HG03565 (cell line): ENCODE data around the gene SLC16A10.
"Not testable (repeated sequence)": the region's sequence is repeated elsewhere in the genome, so short reads cannot be mapped to it uniquely, and the experiment has no call there.

Experiments used
- ATAC-seq: cut with Tn5 transposase; IDR thresholded peaks from one replicate; pipeline ENCODE4 v1.9.1; 2021; ENCODE audit warnings: mild to moderate bottlenecking, moderate library complexity; ENCODE audit not compliant: unreplicated experiment

Gene SLC16A10

DNA sequence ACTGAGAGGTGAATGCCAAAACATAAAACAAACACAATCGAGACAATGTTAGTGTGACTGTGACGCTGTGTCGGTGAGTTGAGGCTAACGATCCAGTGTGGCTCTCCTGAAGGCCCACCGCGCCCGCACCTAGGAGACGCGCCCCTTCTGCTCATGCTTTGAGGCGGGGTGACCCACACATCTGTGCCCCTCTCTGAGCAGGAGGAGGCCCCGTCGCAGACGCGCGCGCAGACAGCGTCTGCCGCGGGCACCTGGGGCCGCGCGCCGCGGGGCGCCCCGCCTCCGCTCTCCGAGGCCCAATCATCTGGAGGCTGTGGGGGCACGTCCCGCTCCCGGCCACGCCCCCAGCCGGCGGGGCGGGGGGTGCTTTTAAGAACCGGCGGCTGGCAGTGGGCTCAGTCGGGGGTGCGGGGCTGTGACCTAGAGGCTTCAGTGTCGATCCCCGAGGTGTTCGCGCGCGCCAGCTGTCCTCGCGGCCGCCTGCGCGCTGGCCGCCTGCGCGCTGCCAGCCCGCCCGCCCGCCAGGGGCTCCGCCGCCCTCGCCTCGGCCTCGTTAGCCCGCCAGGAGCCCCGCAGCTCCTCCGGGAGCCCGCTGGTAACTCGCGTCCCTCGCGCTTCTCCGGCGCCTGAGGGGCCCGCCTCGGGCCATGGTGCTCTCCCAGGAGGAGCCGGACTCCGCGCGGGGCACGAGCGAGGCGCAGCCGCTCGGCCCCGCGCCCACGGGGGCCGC lies at the start of gene SLC16A10:
Gene SLC16A10, plus strand, starts transcription at position 398 of the 730 bp plus-strand sequence. Its CDS starts 250 bp downstream, at position 648.
- ATAC-seq: peak; percentile 84

DNA sequence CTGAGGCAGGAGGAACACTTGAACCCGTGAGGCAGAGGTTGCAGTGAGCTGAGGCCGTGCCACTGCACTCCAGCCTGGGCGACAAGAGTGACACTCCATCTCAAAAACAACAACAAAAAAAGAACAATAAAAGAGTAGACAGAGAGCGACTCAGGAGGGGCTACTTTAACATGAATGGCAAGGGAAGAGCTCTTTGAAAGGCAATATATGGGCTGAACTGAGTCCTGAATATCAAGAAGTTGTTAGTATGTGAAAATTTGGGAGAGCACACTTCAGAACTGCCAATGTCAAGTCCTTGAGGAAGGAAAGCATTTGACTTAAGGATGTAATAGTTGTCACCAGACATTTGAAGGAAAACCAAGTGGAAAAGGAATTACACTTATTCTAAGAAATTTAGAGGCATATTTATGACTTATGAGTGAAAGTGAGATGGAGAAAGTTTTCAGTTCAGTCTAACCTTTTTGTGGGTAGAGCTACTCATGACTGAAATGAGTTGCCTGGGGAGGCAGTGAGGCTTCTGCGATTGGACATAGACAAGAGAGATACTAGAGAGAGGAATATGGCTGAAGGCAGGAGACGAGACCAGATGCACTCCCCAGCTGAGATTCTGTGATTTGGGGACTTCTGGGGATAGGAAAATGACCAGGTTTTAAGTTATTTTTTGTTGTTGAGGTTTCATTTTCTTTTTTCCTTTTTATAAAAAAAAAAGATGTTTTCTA lies 48.6 kb upstream of the SLC16A10 start:
- no peak for ATAC-seq

DNA sequence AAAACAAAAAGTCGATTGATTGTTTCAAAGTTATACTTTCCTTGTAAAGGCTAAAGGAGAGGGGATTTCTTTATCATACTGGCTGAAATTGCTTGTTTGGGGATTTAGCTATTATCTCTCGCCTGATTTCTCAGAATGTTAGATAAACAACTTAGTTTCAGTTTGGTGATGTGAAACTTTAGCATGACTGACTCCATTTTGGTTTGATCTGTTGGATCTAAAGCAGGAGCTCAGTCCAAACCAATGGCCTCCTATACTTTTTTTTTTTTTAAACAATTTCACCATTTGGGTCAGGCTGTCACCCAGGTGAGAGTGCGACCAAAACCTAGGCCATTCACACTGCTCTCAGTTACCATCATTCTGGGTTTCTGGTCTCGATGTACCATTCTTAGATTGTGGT lies 45.4 kb upstream of the SLC16A10 start:
- ATAC-seq: no peak

GRCh38 chr6:111047244-111047643 lies 40.1 kb upstream of the SLC16A10 start:
- no peak for ATAC-seq

DNA sequence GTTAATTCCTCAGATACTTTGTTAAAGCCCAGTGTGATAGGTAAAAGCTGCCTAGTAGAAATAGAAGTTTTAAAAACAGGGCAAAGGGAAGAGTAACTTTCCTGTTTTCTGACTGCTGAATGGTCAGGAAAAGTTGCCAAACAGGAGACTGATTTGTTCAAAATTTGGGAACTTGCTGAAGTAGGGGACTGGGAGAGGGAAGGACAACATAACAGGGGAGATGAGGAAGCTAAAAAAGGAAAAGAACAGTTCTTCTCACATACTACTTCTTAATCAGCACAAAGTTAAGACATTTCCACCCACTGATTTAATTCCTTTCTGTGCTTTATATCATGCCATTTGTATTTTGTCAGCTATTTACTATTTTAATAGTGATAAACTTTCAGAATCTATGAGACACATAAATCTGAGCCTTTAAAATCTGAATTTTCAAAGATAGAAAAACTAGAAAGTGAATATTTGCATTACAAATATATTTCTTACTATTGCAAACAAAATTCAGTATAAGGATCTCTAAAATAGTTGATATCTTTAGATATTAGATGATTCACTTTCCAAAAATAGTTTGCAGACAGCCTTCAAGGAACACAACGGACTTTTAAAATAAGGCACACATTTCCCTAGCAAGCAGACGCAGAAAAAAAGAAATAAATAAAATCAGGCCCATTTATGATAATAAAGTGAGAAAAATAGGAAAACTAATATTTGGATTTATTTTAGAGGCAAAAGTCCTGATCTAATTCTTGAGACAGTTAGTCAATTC lies 36.9 kb upstream of the SLC16A10 start:
- no peak for ATAC-seq

DNA sequence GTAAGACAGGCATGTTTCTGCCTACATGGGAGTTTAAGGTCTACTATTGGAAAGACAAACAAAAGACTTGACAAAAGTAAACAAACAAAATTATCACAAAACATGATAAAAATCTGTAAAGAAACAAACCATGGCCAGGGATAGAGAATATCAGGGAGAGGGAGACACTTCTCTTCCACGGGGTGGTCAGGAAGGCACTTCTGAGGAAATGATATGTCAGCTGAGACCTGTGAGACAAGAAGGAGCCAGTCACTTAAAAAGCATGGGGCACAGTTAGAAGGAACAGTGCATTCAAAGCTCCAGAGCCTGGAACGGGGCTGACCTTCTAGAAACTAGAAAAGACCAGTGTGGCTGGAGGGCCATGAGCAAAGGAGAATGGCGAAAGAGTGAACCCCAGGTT lies 35.1 kb upstream of the SLC16A10 start:
- ATAC-seq: no peak

- ATAC-seq: no peak
Measured at GRCh38 chr6:111057074-111057752, 30.1 kb upstream of the SLC16A10 start.

DNA sequence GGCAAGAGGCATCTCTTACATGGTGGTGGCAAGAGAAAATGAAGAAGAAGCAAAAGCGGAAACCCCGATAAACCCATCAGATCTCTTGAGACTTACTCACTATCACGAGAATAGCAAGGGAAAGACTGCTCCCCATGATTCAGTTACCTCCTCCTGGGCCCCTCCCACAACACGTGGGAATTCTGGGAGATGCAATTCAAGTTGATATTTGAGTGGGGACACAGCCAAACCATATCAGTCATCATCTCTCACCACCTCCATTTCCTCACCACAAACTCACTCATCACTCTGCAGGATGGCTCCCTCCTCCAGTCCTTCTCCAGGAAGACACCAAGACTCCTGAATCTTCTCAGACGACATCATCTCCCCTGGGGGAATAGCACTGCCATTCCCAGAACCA lies 25.8 kb upstream of the SLC16A10 start:
- ATAC-seq: no peak

GRCh38 chr6:111061985-111062384 lies 25.3 kb upstream of the SLC16A10 start:
- not testable (repeated sequence) for ATAC-seq

DNA sequence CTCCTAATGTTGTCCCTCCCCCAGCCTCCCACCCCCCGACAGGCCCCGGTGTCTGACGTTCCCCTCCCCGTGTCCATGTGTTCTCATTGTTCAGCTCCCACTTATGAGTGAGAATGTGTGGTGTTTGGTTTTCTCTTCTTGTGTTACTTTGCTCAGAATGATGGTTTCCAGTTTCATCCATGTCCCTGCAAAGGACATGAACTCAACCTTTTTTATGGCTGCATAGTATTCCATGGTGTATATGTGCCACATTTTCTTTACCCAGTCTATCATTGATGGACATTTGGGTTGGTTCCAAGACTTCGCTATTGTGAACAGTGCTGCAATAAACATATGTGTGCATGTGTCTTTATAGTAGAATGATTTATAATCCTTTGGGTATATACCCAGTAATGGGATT lies 24.4 kb upstream of the SLC16A10 start:
- ATAC-seq: not testable (repeated sequence)

DNA sequence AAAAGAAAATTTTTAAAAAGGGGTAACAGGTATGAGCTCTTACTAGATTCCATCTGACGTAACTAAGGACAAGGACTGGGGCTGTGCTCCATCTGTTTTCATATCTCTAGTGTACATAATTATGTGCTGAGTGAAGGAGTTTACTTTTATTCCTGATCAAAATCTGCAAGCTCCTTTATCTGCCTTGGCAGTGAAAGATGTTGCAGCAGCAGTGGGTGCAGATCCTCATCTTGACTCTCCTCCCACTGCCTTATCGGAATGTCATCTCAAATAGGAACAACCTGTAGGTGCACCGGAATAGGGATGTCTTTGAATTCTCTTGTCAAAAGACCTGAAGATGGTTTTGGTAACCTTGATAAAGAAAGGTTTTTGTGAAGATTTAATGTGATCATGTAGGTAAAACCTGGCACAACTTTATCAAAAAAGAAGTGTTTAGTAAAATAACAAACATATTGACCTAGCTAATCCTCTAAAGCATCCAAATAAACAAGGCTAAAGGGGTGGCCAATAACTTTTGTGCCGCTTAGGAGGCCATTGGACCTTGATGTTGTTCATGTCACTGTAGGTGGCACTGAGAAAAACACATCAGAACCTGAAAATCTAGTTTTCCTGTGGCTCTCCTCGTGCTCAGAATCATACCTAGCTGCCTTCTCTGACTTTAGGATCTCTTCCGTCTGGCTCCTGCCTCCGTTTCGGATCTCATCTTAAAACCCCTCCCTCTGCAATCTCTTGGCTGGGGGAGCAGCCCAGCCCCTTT lies 19.0 kb upstream of the SLC16A10 start:
- no peak for ATAC-seq

DNA sequence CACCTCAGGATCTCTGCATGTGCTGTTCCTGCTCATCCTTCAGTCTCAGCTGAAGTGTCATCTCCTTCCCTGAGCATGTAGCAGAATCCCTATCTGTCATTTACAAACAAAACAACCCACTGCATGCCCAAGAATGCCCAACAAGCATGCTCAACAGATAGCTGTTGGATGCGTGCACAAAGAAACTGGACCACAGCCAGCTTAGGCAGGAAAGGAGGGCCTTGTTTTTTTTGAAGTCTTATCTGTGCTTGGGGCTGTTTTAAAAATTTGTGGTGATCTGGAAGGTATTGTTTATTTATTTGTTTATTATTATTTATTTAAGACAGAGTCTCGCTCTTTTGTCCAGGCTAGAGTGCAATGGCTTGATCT lies 18.5 kb upstream of the SLC16A10 start:
- ATAC-seq: no peak

GRCh38 chr6:111069382-111070104 lies 17.8 kb upstream of the SLC16A10 start:
- no peak for ATAC-seq

DNA sequence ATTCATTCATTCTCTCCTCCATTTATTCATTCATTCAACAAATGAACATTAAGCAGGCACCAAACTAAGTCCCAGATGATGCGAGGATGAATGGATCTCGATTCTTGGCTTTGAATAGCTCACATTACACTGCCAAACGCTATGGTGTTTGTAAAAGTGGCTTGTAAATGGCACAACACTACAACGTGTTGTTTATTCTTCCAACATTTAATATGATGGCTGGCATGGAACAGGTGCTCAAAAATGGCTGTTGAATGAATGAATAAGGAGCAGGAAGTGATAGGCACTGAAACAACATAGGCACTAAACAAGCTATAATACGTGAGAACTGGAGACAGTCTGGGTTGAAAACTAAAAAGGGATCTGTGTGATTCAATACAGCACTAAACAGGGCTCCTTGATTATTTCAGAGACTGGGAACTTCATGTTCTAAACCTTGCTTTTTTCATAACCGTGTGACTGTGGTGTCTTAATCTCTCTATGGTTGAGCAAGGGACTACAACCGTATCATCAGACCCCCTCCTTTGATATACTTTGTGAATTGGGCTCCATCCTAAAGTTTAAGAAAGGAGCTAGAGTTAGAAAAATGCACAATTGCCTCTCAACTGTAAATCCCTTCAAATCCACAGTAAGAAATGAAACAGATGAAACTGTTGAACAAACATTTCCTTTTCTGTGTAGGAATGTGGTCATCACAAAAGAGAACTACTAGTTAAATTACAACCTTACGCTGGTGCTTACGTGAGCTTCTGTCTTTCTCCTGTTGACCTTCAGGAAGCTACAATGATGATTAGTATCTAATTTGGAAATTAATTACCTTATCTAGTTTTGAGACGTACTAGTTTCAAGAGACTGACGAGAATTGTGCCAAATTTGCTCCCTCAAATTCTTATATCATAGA lies 16.9 kb upstream of the SLC16A10 start:
- no peak for ATAC-seq

DNA sequence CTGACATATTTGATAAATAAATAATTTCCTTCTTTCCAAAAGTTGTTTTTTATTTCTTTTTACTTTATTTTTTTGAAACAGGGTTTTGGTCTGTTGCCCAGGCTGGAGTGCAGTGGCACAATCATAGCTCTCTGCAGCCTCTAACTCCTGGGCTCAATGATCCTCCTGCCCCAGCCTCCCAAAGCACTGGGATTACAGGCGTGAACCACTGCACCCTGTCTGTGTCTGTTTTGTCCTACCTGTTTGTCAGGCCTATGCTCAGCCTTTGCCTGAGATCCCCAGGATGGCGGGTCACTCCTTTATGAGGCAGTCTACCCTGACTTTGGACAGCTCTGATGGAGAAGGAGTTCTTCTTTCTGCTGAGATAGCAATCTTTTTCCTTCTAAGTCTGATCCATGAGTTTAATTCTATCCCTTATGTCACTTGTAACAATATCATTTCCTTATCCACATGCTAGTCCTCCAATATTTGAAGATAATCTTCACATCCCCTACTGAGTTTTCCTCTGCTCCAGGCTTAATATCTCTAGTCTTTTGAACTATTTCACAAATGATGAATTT lies 14.4 kb upstream of the SLC16A10 start:
- ATAC-seq: no peak

DNA sequence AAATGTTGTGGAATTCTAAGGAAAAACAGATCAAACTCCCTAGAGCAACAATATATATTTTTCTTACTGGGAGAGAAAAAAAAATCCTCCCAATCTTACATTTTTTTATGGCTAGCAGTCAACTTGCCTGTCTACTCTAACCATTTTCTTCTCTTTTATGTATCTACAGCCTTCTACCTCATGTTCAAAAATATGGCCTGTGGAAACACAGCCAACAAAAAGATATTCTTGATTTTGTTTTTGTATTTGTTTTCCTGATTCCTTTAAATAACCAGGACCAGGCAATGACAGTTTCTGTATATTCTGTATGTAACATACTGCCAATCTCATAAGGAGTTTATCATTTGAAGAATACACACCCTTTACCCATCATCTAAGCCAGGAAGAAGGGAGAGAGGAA lies 13.0 kb upstream of the SLC16A10 start:
- no peak for ATAC-seq

- no peak for ATAC-seq
Measured at GRCh38 chr6:111076024-111076695, 11.1 kb upstream of the SLC16A10 start.

- ATAC-seq: no peak
Measured at GRCh38 chr6:111080698-111081097, 6.6 kb upstream of the SLC16A10 start.
